AG09319 (cell line): ENCODE data around the gene TMCC2.

ENCODE experiments used
- DNase-seq: peaks from one replicate; pipeline ENCODE4 v3.0.0-alpha.2; 2010; ENCODE audit warnings: low read depth; ENCODE audit errors: extremely low read depth
- TF ChIP-seq, protein P1 (sequence below): IDR thresholded peaks from 2 replicates; pipeline ENCODE4 v1.5.1; 2011; ENCODE audit warnings: low read depth, mild to moderate bottlenecking, inconsistent platforms, low read length, moderate library complexity

TMCC2 gene

GRCh38 chr1:205241366-205242030 lies 13.8 kb downstream of the TMCC2 start:
- TF ChIP-seq, protein P1, sequence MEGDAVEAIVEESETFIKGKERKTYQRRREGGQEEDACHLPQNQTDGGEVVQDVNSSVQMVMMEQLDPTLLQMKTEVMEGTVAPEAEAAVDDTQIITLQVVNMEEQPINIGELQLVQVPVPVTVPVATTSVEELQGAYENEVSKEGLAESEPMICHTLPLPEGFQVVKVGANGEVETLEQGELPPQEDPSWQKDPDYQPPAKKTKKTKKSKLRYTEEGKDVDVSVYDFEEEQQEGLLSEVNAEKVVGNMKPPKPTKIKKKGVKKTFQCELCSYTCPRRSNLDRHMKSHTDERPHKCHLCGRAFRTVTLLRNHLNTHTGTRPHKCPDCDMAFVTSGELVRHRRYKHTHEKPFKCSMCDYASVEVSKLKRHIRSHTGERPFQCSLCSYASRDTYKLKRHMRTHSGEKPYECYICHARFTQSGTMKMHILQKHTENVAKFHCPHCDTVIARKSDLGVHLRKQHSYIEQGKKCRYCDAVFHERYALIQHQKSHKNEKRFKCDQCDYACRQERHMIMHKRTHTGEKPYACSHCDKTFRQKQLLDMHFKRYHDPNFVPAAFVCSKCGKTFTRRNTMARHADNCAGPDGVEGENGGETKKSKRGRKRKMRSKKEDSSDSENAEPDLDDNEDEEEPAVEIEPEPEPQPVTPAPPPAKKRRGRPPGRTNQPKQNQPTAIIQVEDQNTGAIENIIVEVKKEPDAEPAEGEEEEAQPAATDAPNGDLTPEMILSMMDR = no peak
- no peak for DNase-seq

DNA sequence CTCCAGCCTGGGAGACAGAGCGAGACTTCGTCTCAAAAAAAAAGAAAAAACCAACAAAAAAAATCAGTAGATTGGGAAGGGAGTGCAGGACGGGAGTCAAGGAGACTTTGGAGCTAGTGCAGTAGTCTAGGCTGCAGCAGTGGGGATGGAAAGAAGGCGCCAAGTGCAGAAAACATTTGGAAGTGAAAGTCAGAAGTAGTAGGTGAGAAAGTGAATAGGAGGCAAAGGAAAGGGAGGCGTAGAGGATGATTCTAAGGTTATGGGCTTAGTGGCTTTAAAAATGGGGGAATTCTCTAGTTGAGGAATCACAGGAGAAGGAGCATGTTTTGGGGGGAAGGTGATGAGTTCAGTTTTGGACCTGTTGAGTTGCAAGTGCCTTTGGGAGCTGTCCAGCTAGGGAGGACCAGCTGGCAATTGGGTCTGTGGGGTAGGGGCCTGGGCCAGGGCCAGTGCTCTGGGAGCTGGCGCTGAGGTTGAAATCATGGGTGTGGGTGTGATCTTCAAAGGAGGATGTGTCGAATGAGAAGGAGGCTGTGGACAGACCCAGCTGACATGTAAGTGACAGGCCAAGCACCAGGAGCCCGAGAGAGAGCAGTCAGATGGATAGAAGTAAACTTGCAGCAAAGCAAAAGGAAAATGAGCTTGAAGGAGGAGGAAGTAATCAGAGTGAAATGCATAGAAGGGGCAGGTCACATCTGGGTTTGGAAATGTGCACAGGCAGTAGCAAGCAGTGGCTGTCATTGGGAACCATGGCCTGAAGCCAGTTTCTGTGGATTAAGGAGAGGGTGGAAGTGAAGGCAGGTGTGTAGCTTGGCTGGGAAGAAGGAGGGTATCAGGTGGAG lies 15.8 kb downstream of the TMCC2 start:
- TF ChIP-seq, protein P1 = no peak
- no peak for DNase-seq

- TF ChIP-seq, protein P1 = no peak
- no peak for DNase-seq
Measured at GRCh38 chr1:205244384-205244783, 16.6 kb downstream of the TMCC2 start.

DNA sequence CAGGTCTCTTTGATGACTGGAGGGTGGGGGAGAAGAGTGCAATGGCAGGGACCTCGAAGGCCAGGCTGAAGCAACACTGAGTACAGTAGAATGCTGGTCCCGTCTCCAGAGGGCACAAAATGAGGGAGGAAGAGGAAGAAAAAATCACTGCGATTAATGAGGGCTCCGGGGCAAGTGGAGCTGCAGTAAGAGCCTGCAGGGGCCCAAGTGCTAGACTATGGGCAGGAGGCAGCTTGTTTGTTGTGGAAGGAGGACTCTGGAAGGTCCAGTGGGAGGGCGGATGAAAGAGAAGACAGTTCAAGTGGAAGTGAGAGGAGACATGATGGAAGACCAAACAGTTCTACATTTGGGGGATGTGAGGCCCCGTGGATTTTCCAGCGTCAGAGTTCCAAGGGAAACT lies 17.4 kb downstream of the TMCC2 start:
- DNase-seq = no peak
- TF ChIP-seq, protein P1 = no peak

GRCh38 chr1:205246351-205247119 lies 18.8 kb downstream of the TMCC2 start:
- no peak for DNase-seq
- TF ChIP-seq, protein P1 = no peak

DNA sequence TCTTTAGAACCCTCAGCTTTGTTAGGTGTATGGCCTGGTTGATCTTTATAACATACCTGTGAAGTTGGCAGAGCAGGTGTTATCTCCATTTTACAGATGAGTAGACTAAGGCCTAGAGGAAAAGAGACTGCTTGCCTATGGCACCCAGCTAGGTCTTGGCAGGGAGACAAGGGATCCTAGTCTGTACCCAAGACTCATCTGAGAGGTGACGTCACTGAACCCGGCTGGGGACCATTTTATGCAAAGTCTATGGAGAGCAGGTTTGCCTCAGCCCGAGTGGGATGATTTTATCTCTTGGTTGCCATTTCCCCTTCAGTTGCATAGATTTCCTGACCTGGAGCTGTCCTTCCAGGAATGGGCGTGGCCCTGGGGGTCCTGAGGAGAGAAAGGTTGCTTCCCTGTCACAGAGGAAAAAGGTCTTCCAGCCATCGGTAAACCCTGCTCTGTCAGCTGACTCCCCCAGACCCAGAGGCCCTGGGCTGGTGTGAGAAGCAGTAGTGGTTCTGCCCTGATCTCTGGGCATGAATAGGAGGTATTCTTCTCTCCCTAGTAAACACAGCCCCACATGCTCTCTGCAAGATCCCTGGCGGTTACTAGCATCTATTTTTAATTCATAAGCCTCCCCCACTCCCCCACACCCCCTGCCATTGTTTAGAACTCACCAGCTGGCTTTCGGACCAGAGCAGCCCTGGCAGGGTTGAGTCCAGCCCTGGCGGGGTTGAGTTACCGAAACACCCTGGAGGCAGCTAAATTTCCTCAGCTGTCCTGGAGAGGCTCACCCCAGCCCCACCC lies 19.6 kb downstream of the TMCC2 start:
- DNase-seq = no peak
- TF ChIP-seq, protein P1 = no peak
